ENCODE data around the gene PANX2. TPM values are rescaled to one million over a fixed set of nuclear protein-coding genes. Genes with fewer than 3 reads are reported as not detected.

The PANX2 gene
- total and polyA plus RNA-seq, 2 of the 13 experiments (the other 11 are each of a cell fraction or from before 2014, with no cell fraction given), result 0.15 to 1.1 TPM

- POLR2A ChIA-PET, result no interaction called here
- peak; percentile 78 for ATAC-seq
- TF ChIP-seq MYC (CRISPR knock-in tag; IDR thresholded peaks at IDR 0.05; ENCODE audit: borderline replicate concordance) (no peak), ZNF572 (CRISPR knock-in tag; IDR thresholded peaks at IDR 0.05) (no peak), ZNF251 (CRISPR knock-in tag; IDR thresholded peaks at IDR 0.05) (no peak), PCBP1 (IDR thresholded peaks at IDR 0.05; ENCODE audit: borderline replicate concordance, low read depth, low read length) (no peak), ZBTB2 (CRISPR knock-in tag; IDR thresholded peaks at IDR 0.05; ENCODE audit: low read depth) (no peak), ZSCAN9 (CRISPR knock-in tag; IDR thresholded peaks at IDR 0.05; ENCODE audit: borderline replicate concordance) (no peak), RXRB (CRISPR knock-in tag; IDR thresholded peaks at IDR 0.05; ENCODE audit: borderline replicate concordance) (no peak), GTF2F1 (IDR thresholded peaks at IDR 0.05; ENCODE audit: low read length) (no peak), KDM3A (CRISPR knock-in tag; IDR thresholded peaks at IDR 0.05; ENCODE audit: low read depth) (no peak), ARNT2 (CRISPR knock-in tag; IDR thresholded peaks at IDR 0.05; ENCODE audit: low read depth) (no peak), RCOR2 (CRISPR knock-in tag; IDR thresholded peaks at IDR 0.05) (no peak), EED (CRISPR knock-in tag; IDR thresholded peaks at IDR 0.05) (no peak), TIGD3 (CRISPR knock-in tag; IDR thresholded peaks at IDR 0.05; ENCODE audit: borderline replicate concordance) (no peak), SP2 (CRISPR knock-in tag; IDR thresholded peaks at IDR 0.05) (no peak), TP53 (CRISPR knock-in tag; conservative IDR thresholded peaks at IDR 0.05) (no peak)
- TF ChIP-seq, protein P1, sequence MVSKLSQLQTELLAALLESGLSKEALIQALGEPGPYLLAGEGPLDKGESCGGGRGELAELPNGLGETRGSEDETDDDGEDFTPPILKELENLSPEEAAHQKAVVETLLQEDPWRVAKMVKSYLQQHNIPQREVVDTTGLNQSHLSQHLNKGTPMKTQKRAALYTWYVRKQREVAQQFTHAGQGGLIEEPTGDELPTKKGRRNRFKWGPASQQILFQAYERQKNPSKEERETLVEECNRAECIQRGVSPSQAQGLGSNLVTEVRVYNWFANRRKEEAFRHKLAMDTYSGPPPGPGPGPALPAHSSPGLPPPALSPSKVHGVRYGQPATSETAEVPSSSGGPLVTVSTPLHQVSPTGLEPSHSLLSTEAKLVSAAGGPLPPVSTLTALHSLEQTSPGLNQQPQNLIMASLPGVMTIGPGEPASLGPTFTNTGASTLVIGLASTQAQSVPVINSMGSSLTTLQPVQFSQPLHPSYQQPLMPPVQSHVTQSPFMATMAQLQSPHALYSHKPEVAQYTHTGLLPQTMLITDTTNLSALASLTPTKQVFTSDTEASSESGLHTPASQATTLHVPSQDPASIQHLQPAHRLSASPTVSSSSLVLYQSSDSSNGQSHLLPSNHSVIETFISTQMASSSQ (IDR thresholded peaks at IDR 0.05; ENCODE audit: low read depth), result no peak
- TF ChIP-seq, protein P1 (CRISPR knock-in tag; IDR thresholded peaks at IDR 0.05; ENCODE audit: borderline replicate concordance), result no peak
- TF ChIP-seq, protein P2, sequence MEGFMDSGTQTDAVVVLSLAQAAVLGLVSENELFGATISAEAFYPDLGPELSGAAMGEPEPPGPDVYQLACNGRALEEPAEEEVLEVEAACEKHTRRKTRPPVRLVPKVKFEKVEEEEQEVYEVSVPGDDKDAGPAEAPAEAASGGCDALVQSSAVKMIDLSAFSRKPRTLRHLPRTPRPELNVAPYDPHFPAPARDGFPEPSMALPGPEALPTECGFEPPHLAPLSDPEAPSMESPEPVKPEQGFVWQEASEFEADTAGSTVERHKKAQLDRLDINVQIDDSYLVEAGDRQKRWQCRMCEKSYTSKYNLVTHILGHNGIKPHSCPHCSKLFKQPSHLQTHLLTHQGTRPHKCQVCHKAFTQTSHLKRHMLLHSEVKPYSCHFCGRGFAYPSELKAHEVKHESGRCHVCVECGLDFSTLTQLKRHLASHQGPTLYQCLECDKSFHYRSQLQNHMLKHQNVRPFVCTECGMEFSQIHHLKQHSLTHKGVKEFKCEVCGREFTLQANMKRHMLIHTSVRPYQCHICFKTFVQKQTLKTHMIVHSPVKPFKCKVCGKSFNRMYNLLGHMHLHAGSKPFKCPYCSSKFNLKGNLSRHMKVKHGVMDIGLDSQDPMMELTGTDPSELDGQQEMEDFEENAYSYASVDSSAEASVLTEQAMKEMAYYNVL (CRISPR knock-in tag; IDR thresholded peaks at IDR 0.05; ENCODE audit: borderline replicate concordance), result no peak
Observed at GRCh38 chr22:50160947-50161346, 9.6 kb upstream of the PANX2 start.

More at GRCh38 chr22:50160947-50161346, 9.6 kb upstream of the PANX2 start:
- FAIRE-seq, result no peak
- CTCF ChIA-PET (ENCODE audit: low intra/inter-chr PET ratio, low total read pairs), result no interaction called here
- no peaks in the 10 kb centered on the region for H3K9me3 ChIP-seq (ENCODE audit: low read length)
- no peaks in the 10 kb centered on the region for H3K79me2 ChIP-seq (ENCODE audit: insufficient read depth, low read length)
- no peak overlapping the region for H3K27ac ChIP-seq (ENCODE audit: extremely low read length, insufficient read depth, low read length)
- no peak overlapping the region for H2AFZ ChIP-seq (ENCODE audit: low read length)
- H3K4me3 ChIP-seq (replicated peaks in 1 of 3; ENCODE audit: insufficient read depth in 1 of 3, low read depth in 2 of 3, low read length in 3 of 3), result no peak overlapping the region
- no peak overlapping the region for H3K9ac ChIP-seq (ENCODE audit: insufficient read depth, low read depth, low read length)
- no peaks in the 10 kb centered on the region for H3K4me1 ChIP-seq (ENCODE audit: insufficient read depth, low read length)
- H3K4me2 ChIP-seq (ENCODE audit: low read depth, low read length), result no peak overlapping the region
- peaks cover 1 to 40% of the 10 kb centered on the region in 2 experiments; a peak in 4 of 5 replicates for H3K27me3 ChIP-seq (ENCODE audit: control insufficient read depth in 1 of 2, insufficient read depth in 2 of 2, low read length in 2 of 2)
- no peaks in the 10 kb centered on the region for H4K20me1 ChIP-seq (ENCODE audit: insufficient read depth, low read length)
- H3K36me3 ChIP-seq (replicated peaks in 1 of 2; ENCODE audit: control insufficient read depth in 1 of 2, insufficient read depth in 2 of 2, low read length in 2 of 2), result no peaks in the 10 kb centered on the region
- intact Hi-C loops (cut with micrococcal nuclease; ENCODE audit: unreplicated experiment), result no loop called here
- in situ Hi-C loops (cut with HindIII; ENCODE audit: extremely low pct_ligation_motif_present, low pct_unique_long_range_greater_than_20kb), result no loop called here
- DNase-seq (ENCODE audit: low spot score), result no peak
- 53% methylated on average over 5 of the region's 7 CpGs for WGBS (ENCODE audit: low lambda C conversion rate)
- no TSS peak for BruUV-seq (replicated peaks)

All from HepG2 (cell line).